HL-60 (cell line): ENCODE measurements around the gene PLAAT2.

Experiments
- CTCF ChIP-seq: IDR thresholded peaks from one replicate; pipeline ENCODE4 v1.5.1; 2011; ENCODE audit warnings: low read length, control low read depth, inconsistent platforms; ENCODE audit not compliant: insufficient read depth
- GABPA ChIP-seq: IDR thresholded peaks from 2 replicates; pipeline ENCODE4 v1.6.1; 2012; ENCODE audit warnings: low read depth
- POLR2AphosphoS5 ChIP-seq: IDR thresholded peaks from 2 replicates; pipeline ENCODE4 v1.6.1; 2012; ENCODE audit warnings: low read depth
- REST ChIP-seq: IDR thresholded peaks from 2 replicates; pipeline ENCODE4 v1.6.1; 2012; ENCODE audit warnings: low read depth; ENCODE audit not compliant: insufficient replicate concordance
- SPI1 ChIP-seq: IDR thresholded peaks from 2 replicates; pipeline ENCODE4 v1.6.1; 2012; ENCODE audit warnings: low read depth, mild to moderate bottlenecking, borderline replicate concordance

GRCh38 chr11:63516109-63516508 lies 47.1 kb downstream of the PLAAT2 start:
- TF ChIP-seq CTCF: no peak
- TF ChIP-seq POLR2AphosphoS5: no peak
- no peak for TF ChIP-seq REST
- no peak for TF ChIP-seq GABPA
- no peak for TF ChIP-seq SPI1
